ENCODE data around the gene GAPVD1.
A peak's percentile ranks its signal among the peaks of the same experiment; 100 is the strongest.
"Not testable (repeated sequence)": the region's sequence is repeated elsewhere in the genome, so short reads cannot be mapped to it uniquely, and the experiment has no call there.

GAPVD1 gene

DNA sequence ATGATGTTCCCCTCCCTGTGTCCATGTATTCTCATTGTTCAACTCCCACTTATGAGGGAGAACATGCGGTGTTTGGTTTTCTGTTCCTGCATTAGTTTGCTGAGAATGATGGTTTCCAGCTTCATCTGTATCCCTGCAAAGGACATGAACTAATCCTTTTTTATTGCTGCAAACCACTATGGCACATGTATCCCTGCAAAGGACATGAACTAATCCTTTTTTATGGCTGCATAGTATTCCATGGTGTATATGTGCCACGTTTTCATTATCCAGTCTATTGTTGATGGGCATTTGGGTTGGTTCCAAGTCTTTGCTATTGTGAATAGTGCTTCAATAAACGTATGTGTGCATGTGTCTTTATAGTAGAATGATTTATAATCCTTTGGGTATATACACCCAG is 54.7 kb downstream of the GAPVD1 start:
- DNase-seq (ENCODE audit: low read depth in 2 of 2): not testable (repeated sequence)

DNA sequence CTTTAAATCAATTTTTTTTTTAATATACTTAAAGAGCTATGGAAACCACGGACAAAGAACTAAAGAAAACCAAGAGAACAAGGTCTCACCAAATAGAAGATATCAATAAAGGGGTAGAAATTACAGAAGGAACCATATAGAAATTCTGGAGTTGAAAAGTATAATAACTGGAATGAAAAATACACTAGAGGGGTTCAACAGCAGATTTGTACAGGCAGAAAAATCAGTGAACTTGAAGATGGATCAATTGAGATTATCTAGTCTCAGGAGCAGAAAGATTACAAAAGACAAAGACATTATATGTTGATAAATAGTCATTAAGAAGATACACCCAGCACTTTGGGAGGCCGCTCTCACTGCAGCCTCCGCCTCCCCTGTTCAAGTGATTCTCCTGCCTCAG is 56.1 kb downstream of the GAPVD1 start:
- no peak for DNase-seq (ENCODE audit: low read depth in 2 of 2)

DNA sequence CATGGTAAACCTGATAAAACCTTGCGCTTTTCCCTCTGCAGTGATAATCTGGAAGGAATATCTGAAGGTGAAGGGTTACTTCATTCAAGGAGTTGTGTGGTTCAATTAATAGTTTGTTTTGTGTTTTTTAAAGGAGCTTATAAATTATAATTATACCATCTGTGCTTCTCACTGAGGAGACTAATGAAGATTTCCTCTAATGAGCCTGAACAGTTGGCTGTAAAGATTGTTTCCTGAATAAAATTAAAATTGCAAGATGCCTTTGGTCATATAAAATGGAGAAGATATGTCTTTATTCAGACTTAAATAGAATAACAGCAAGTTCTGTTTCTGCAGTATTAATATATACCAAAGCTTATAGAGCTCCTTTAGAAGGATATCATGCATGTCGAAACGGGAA is 59.9 kb downstream of the GAPVD1 start:
- DNase-seq (ENCODE audit: low read depth in 2 of 2): no peak

DNA sequence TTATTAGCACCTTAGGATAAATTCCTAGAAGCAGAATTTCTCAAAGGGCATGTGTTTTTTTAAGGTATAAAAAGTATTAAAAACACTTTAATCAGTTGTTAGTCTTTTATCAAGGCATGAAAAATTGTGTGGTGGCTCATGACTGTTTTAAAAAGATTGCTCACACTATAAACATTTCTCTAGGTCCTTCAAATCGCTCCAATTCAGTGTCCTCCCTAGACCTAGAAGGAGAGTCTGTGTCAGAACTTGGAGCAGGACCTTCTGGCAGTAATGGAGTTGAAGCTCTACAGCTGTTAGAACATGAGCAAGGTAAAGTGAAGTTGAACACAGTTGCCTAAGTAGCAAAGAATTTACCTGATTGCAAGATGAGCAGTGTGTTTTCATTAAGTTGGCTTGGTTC is 62.0 kb downstream of the GAPVD1 start:
- DNase-seq (ENCODE audit: low read depth in 2 of 2): no peak

DNA sequence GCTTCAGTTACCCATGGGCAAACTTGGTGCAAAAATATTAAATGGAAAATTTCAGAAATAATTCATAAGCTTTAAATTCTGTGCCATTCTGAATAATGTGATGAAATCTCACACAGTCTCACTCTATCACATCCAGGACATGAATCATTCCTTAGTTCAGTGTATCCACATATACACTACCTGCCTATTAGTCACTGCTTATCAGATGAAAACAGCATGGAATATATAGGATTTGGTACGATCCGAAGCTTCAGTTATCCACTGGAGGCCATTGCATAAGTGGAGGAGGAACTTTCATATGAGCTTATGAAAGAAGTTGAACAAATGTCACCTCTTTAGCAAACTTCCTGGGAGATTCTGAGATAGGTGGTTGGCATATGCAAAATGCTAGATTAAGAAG is 64.2 kb downstream of the GAPVD1 start:
- no peak for DNase-seq (ENCODE audit: low read depth in 2 of 2)

DNA sequence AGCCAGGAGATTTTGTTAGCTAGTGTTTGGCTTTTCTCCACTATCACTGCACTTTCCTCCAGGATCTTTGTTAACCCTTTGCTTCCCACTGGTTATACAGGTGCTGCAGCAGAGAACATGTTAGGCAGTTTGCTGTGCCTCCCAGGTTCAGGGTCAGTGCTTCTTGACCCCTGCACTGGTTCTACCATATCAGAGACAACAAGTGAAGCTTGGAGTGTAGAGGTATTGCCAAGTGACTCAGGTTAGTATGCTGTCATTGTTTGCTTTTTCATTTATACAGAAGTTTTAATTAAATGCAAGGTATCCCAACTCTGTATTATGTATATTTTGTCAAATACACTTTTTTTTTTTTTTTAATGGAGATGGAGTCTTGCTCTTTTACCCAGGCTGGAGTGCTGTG is 68.4 kb downstream of the GAPVD1 start:
- DNase-seq (ENCODE audit: low read depth in 2 of 2): no peak

DNA sequence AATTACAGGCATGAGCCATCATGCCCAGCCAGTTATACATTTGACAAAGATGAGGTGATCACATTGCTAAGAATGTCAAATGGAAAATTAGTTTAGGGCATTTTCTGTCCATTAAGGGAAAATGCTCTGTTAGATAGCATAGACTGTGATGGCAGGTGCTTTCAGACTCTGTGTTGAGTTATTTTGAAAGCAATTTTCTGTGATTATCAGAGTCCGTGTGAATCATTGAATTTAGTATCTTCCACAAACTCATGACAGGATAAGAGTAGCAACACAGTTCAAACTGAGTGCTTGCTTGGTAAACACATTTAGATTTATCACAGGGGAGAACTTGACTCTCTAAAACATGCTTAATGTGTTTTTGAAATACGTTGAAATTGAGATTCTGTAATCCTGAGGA is 69.0 kb downstream of the GAPVD1 start:
- DNase-seq (ENCODE audit: low read depth in 2 of 2): no peak

DNA sequence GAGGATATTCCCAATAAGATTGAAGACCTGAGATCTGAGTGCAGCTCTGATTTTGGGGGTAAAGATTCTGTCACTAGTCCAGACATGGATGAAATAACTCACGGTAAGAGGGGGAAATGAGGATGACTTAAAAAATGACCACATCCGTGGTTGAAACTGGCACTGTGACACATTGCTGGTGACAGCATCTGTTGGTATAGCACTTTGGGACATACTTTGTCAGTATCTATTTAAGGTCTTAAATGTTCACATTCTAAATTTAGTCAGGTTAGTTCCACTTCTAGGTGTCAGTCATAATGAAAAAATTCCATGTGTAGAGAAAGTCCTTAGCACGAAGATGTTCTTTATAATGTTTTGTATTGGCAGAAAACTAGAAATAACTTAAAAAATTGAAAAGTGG is 70.9 kb downstream of the GAPVD1 start:
- DNase-seq (ENCODE audit: low read depth in 2 of 2): peak in 1 of 2 experiments; percentile 17

DNA sequence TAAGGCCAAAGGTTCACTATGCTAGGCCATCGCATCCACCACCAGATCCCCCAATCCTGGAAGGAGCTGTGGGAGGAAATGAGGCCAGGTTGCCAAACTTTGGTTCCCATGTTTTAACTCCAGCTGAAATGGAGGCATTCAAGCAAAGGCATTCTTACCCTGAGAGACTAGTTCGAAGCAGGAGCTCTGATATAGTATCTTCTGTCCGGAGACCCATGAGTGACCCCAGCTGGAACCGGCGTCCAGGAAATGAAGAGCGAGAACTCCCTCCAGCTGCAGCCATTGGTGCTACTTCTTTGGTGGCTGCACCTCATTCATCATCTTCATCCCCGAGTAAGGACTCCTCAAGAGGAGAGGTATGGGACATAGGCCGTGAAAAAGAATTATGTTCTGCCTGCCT is 75.6 kb downstream of the GAPVD1 start:
- no peak for DNase-seq (ENCODE audit: low read depth in 2 of 2)

DNA sequence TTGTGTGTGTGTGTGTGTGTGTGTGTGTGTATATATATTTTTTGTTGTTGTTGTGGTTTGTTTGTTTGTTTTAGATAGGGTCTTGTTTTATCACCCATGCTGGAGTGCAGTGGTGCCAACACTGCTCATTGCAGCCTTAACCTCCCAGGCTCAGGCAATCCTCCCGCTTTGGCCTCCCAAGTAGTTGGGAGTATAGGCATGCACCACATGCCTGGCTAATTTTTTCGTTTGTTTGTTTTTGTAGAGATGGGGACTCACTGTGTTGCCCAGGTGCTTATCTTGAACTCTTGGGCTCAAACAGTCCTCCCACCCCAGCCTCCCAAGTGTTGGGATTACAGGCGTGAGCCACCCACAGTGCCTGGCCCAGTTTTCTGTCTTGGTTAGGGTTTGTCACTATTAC is 77.3 kb downstream of the GAPVD1 start:
- DNase-seq (ENCODE audit: low read depth in 2 of 2): no peak

DNA sequence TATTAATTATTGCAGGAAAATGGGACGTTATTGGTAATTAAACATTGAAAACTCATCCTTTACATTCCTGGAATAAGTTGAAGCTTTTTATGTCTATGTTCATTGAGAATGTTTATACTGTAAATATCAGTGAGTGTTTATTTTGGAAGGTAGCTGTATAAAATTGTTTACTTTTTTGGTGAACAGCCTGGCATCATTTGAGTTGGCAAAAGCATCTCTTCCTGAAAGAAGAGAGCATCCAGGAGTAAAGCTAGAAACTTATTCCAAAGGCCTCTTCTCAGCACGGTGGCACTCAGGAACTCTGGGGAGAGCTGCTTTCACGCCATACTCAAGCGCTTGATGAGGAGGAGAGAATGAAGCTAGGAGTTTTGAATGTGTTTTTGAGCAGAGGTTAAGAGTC is 79.9 kb downstream of the GAPVD1 start:
- no peak for DNase-seq (ENCODE audit: low read depth in 2 of 2)

DNA sequence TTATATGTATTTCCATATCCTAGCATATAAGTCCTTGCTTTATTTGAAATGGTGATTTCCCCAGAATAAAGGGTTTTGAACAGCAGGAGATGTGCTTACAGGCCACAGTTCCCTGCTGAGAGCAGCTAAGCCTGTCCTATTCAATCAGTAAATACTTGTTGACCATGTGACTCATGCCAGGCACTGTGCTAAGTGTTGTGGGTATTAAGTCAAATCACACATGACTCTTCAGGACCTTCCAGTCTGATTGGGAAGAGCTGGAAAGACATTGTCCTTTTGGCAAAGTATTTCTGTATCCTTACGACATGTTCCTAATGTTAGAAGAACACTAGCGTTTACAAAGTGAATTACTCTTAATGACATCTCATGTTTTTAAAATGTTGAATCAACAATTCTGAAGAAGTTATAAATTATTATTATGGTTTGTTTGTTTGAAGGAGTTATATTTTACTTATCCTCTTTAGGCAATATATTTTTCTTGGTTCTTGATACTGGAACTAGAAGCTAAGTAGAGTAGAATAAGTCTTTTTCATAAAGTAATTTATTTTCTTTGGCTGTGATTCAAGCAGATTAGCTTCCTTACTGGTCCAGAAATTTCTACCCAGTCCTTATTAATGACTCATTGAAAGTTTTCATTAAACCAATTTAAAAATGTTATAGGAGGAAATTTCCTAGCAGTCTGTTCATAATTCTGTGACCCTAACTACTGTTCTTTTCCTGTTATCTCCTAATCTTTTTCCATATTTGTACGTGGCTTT is 82.1 kb downstream of the GAPVD1 start:
- DNase-seq (ENCODE audit: low read depth in 2 of 2): no peak

DNA sequence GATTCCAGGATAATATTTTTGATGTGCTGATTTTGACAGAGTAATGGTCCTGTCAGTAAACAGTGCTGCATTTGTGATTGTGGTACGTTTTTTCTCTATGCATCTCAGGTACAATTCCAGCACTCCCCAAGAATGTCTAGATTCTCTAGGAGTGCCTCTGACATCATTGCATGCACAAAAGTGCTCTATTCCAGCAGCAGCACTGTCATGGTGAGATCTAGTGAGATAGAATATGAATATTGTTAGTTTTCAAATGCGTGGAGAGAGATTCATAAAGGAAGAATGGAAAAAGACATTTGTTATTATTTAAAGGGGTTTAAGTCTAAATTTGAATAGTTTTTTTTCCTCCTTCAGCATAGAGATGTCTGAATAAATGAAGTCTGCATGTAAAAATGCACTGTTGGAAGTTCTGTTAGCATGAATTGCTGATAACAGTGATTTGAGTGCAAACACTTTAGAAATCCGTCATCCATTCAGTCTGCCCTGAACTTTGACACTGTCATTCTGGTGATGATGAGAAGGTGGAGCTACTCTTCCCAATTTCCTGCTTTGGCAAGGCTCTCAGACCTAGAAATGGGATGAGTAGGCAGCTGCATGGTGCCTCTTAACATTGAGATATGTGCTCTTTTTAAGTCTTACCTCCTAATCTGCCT is 84.6 kb downstream of the GAPVD1 start:
- no peak for DNase-seq (ENCODE audit: low read depth in 2 of 2)

DNA sequence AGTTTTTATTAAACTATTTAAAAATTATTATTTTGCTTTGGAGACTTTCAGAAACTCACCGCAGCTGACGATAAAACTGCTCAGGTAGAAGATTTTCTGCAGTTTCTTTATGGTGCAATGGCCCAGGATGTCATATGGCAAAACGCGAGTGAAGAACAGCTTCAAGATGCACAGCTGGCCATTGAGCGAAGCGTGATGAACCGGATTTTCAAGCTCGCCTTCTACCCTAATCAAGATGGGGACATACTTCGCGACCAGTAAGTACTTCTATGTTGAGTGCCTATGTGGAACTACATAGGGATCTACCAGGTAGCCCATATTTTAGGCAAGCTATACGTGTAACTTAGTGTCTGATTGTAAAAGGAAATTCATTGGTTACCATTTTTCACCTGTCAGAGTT is 94.0 kb downstream of the GAPVD1 start:
- no peak for DNase-seq (ENCODE audit: low read depth in 2 of 2)

DNA sequence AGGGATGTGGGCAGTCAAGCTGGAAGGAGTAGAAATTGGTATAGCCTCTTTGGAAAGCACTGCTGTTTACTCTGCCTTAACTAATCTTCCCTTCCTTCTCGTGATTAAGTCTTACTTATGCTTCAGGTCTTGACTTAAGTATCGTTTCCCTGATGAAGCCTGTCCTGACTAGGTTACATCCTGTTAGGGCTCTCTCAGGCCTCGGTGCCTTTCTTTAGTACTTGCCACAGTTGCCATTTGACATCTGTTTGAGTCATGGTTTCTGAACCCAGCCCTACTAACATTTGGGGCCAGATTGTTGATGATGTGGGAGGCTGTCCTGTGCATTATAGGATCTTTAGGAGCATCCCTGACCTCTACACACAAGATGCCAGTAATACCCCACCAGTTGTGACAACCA is 94.4 kb downstream of the GAPVD1 start:
- DNase-seq (ENCODE audit: low read depth in 2 of 2): no peak

DNA sequence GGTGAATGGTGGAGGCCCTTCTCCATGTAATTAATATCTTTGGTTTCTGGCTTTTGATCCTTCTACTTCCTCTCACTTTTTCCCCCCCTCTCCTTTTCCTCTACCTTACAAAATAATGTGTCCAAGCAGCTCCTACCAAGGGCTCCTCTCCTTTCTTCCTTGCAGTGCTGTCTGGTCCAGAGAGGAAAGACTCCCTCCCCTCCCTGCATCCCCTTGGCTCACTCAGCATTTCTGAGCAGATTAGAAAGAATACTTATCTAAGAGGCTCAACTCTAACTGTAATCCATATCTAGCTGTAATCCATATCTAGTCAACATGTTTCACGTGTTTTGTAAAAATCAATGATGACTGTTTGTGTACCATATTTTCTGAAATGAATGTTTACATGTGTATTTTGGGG is 97.4 kb downstream of the GAPVD1 start:
- no peak for DNase-seq (ENCODE audit: low read depth in 2 of 2)

DNA sequence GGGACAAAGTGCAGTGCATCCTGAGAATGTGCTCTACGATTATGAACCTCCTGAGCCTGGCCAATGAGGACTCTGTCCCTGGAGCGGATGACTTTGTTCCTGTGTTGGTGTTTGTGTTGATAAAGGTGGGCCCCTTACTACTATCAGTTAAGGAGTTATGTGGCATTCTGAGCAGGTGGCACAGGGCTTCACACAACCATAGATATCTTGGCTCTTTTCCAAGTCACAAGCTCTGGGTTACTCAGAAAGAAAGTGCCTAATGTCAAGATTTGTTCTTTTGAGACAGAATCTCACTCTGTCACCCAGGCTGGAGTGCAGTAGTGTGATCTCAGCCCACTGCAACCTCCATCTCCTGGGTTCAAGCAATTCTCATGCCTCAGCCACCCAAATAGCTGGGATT is 99.0 kb downstream of the GAPVD1 start:
- DNase-seq (ENCODE audit: low read depth in 2 of 2): no peak

DNA sequence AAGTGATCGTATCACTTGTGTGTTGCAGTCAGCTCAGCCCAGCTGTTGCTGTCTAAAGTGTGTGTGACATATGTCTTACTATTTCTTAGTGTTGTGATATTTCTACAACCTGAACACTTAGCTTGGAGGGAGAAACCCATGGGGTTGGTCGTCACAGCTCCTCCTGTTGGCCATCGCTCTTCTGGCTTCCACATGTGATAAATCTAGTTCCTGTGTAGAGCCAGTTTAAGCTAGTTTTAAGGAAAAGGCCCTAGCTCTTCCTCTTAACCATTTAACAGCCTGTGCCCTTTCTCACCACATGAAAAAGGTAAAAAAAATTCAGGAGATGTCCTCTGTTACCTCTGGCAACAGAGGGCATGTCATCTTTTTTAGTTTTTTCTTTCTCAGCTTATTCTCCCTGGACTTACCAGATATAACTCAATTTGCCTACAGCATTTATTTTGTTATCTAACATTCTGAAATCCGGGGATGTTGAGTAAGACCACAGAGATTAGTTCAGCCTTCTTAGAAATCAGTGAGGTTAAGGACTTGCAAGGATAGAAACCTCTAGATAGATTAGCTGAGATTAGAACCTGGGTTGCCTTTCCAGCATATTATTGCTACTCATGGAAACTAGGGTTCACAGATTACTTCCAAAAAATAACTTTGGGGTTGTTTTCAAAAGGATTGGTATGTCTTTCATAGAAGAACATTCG is 100.4 kb downstream of the GAPVD1 start:
- no peak for DNase-seq (ENCODE audit: low read depth in 2 of 2)

DNA sequence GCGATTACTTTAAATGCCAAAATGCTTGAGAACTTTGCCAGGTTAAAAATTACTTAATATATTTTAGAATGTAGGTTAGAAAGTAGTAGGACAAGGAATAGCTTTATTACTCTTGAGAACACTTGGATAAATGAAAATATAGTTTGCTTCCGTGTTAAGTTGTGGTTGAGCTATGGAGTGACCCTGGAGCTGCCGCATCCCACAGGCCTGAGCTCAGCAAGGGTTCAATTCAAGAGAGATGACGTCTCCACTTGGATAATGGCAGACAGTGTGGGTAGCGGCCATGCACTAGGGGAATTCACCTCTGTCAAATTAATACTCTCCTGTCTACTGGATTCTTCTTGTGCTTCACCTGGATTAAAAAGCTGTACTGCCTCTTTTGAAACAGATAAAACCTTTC is 105.0 kb downstream of the GAPVD1 start:
- DNase-seq (ENCODE audit: low read depth in 2 of 2): no peak

DNA sequence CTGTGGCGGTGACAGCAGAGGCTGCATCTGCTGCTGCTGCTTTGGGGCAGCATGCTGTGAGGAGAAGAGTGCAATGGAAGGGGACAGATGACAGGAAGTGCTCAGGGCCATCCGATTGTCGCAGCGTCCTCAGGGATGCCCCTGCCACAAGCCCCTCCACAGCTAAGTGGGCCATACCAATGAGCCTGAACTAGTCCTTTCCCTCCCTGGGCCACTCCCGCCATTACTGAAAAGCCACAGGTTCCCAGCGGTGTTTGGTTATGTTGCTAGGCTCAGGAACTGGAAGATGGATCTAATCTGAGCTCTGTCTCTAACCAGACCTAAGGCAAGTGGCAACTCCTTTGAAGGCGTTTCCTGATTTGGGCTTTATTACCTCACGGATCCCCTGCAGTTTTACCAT is 109.2 kb downstream of the GAPVD1 start:
- DNase-seq (ENCODE audit: low read depth in 2 of 2): no peak

DNA sequence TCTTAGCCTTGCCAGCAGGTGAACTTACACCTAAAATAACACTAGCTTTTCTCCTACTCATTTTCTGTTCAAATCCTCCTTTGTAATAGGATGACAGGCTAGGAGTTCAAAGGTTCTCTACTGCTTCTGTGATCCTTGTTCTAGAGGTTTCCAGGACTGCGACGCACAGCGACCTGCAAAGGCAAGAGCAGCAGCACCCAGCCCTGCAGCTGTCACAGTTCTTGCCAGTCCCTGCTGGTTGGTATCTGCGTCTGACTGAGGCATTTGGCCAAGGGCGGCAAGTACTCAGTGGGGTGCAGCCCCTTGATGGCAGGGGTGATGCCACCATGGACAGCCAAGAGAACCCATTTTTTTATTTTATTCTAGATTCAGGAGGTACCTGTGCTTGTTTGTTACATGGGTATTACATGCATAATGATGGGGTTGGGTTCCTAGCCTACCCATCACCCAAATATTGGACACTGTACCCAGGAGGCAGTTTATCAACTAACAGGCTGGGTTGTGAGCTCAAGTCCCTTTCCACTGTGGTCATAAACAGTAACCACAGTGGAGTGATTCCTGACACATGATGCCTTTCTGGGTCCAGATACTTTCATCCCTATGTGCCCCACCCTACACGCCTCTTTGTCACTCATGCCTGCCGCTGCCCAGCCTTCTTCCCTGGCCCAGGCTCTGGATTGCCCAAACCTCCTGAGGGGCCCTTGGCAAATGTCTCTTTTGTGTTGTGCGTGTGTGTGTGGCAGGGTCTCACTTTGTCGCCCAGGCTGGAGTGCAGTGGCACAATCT is 111.0 kb downstream of the GAPVD1 start:
- no peak for DNase-seq (ENCODE audit: low read depth in 2 of 2)
